Measurements from ENCODE around the gene EID2.
A peak's percentile ranks its signal among the peaks of the same experiment; 100 is the strongest.

Gene EID2

GRCh38 chr19:39517432-39517831, 22.5 kb downstream of the EID2 start:
- no peak for TF ChIP-seq CTCF (IDR thresholded peaks at IDR 0.05; ENCODE audit: borderline replicate concordance, control extremely low read depth, extremely low read depth, insufficient read depth, missing control alignments)
- no peak for DNase-seq (ENCODE audit: low spot score)
- in situ Hi-C loops (cut with MboI; ENCODE audit: low sequenced_read_pairs, unreplicated experiment): no loop called here

GRCh38 chr19:39516270-39516669, 23.7 kb downstream of the EID2 start:
- no peak for TF ChIP-seq CTCF (IDR thresholded peaks at IDR 0.05; ENCODE audit: borderline replicate concordance, control extremely low read depth, extremely low read depth, insufficient read depth, missing control alignments)
- no peak for DNase-seq (ENCODE audit: low spot score)
- in situ Hi-C loops (cut with MboI; ENCODE audit: low sequenced_read_pairs, unreplicated experiment): no loop called here

GRCh38 chr19:39515551-39516191, 24.3 kb downstream of the EID2 start:
- in situ Hi-C loops (cut with MboI; ENCODE audit: low sequenced_read_pairs, unreplicated experiment): no loop called here
- TF ChIP-seq CTCF (IDR thresholded peaks at IDR 0.05; ENCODE audit: borderline replicate concordance, control extremely low read depth, extremely low read depth, insufficient read depth, missing control alignments): no peak
- no peak for DNase-seq (ENCODE audit: low spot score)

- in situ Hi-C loops (cut with MboI; ENCODE audit: low sequenced_read_pairs, unreplicated experiment): no loop called here
- DNase-seq (ENCODE audit: low spot score): peak; percentile 54
- TF ChIP-seq CTCF (IDR thresholded peaks at IDR 0.05; ENCODE audit: borderline replicate concordance, control extremely low read depth, extremely low read depth, insufficient read depth, missing control alignments): no peak
These were observed 25.0 kb downstream of the EID2 start, which contains the start of gene SELENOV for GRCh38 chr19:39514840-39515550. Gene SELENOV (plus strand): TSS chr19:39515139. CDS start chr19:39515213, 74 bp downstream.

GRCh38 chr19:39512988-39513387, 27.0 kb downstream of the EID2 start:
- in situ Hi-C loops (cut with MboI; ENCODE audit: low sequenced_read_pairs, unreplicated experiment): no loop called here
- no peak for DNase-seq (ENCODE audit: low spot score)
- TF ChIP-seq CTCF (IDR thresholded peaks at IDR 0.05; ENCODE audit: borderline replicate concordance, control extremely low read depth, extremely low read depth, insufficient read depth, missing control alignments): no peak

GRCh38 chr19:39509233-39509632, 30.7 kb downstream of the EID2 start:
- no peak for DNase-seq (ENCODE audit: low spot score)
- in situ Hi-C loops (cut with MboI; ENCODE audit: low sequenced_read_pairs, unreplicated experiment): no loop called here
- no peak for TF ChIP-seq CTCF (IDR thresholded peaks at IDR 0.05; ENCODE audit: borderline replicate concordance, control extremely low read depth, extremely low read depth, insufficient read depth, missing control alignments)
